PC-9 (cell line): ENCODE results near the gene FA2H. TPM values are rescaled to one million over a fixed set of nuclear protein-coding genes. Genes with fewer than 3 reads are reported as not detected.
A peak's percentile ranks its signal among the peaks of the same experiment; 100 is the strongest.

ENCODE experiments used
- BruUV-seq: library from RNA; stranded (reverse); fragments of 400-500 nt; replicated peaks from 2 replicates; lab custom pipeline; 2021; lab: Mats Ljungman, UMichigan
- CTCF ChIA-PET: fragments of 300-600 bp; sonication (Branson Sonifier 250); formaldehyde crosslinking; loops from one replicate; lab custom pipeline; 2022; ENCODE audit warnings: antibody characterized with exemption; lab: Charles Lee
- POLR2A ChIA-PET: fragments of 300-600 bp; sonication (Branson Sonifier 250); formaldehyde crosslinking; loops from one replicate; lab custom pipeline; 2022; ENCODE audit warnings: antibody characterized with exemption; ENCODE audit not compliant: unreplicated experiment; lab: Charles Lee
- DNase-seq, 2 experiments: peaks; one replicate each; pipeline versions ENCODE4 v3.0.0 to v3.0.0-alpha.2; 2015 to 2022; ENCODE audit warnings: mixed read lengths in 1 of 2
- H2AFZ ChIP-seq: fragments of 200-600 bp; sonication (generic); 2 replicates; pipeline ENCODE4 v1.8.1; 2017; ENCODE audit warnings: antibody characterized with exemption
- H3F3A ChIP-seq: fragments of 200-600 bp; sonication (generic); 2 replicates; pipeline ENCODE4 v1.8.1; 2017; ENCODE audit warnings: antibody characterized with exemption, mild to moderate bottlenecking, low read depth; ENCODE audit not compliant: insufficient read depth
- H3K27ac ChIP-seq: fragments of 200-600 bp; sonication (generic); 2 replicates; pipeline ENCODE4 v1.6.1; 2016; ENCODE audit warnings: mixed run types
- H3K27me3 ChIP-seq: fragments of 200-600 bp; sonication (generic); 2 replicates; pipeline ENCODE4 v1.6.1; 2016; ENCODE audit warnings: low read depth, mixed run types; ENCODE audit not compliant: insufficient read depth
- H3K36me3 ChIP-seq: fragments of 200-600 bp; sonication (generic); 2 replicates; pipeline ENCODE4 v1.6.1; 2016; ENCODE audit warnings: low read depth, mixed run types
- H3K4me1 ChIP-seq: fragments of 200-600 bp; sonication (generic); replicated peaks from 2 replicates; pipeline ENCODE4 v1.6.1; 2016; ENCODE audit warnings: mixed run types; ENCODE audit not compliant: insufficient read depth
- H3K4me2 ChIP-seq: fragments of 200-600 bp; sonication (generic); 2 replicates; pipeline ENCODE4 v1.6.1; 2017; ENCODE audit warnings: mixed run types
- H3K4me3 ChIP-seq: fragments of 200-600 bp; sonication (generic); 2 replicates; pipeline ENCODE4 v1.6.1; 2016; ENCODE audit warnings: mixed run types
- H3K79me2 ChIP-seq: fragments of 200-600 bp; sonication (generic); 2 replicates; pipeline ENCODE4 v1.6.1; 2017; ENCODE audit warnings: low read depth, mixed run types
- H3K9me2 ChIP-seq: fragments of 200-600 bp; sonication (generic); 2 replicates; pipeline ENCODE4 v1.8.1; 2017; ENCODE audit warnings: mild to moderate bottlenecking; ENCODE audit not compliant: insufficient read depth
- H3K9me3 ChIP-seq: fragments of 200-600 bp; sonication (generic); 2 replicates; pipeline ENCODE4 v1.8.1; 2016; ENCODE audit warnings: low read depth; ENCODE audit not compliant: insufficient read depth
- H4K20me1 ChIP-seq: fragments of 200-600 bp; sonication (generic); 2 replicates; pipeline ENCODE4 v1.8.1; 2017; ENCODE audit not compliant: insufficient read depth
- CTCF ChIP-seq: fragments of 200-600 bp; sonication (generic); conservative IDR thresholded peaks from 2 replicates; pipeline ENCODE4 v1.6.1; 2017; ENCODE audit warnings: mixed run types, antibody characterized with exemption, mild to moderate bottlenecking, moderate library complexity
- EZH2 ChIP-seq: fragments of 200-600 bp; sonication (generic); IDR thresholded peaks from 2 replicates; pipeline ENCODE4 v1.8.0; 2017; ENCODE audit warnings: antibody characterized with exemption, low read depth
- intact Hi-C: fragments of 100-400 bp; cut with micrococcal nuclease; formaldehyde crosslinking; loops from one replicate; pipeline ENCODE4 v1.10.0; 2022; ENCODE audit not compliant: unreplicated experiment
- total RNA-seq: library from RNA; stranded (reverse); gene quantifications from 2 replicates; pipeline ENCODE4 v1.2.3, GENCODE V29; 2021

Gene FA2H
- total RNA-seq, 1 experiment from 2014 or later: 3.5 TPM

- no peaks in the 10 kb centered on the region for H3K9me3 ChIP-seq
- H3K4me3 ChIP-seq: no peak overlapping the region
- no peaks in the 10 kb centered on the region for H3K79me2 ChIP-seq
- TF ChIP-seq EZH2 (no peak), CTCF (no peak)
- H3K27ac ChIP-seq: no peak overlapping the region
- H3K27me3 ChIP-seq: no peaks in the 10 kb centered on the region
- intact Hi-C loops: no loop called here
- H3K36me3 ChIP-seq: no peaks in the 10 kb centered on the region
- no peaks in the 10 kb centered on the region for H3K9me2 ChIP-seq
- ChIA-PET CTCF (no interaction called here), POLR2A (no interaction called here)
- no peaks in the 10 kb centered on the region for H4K20me1 ChIP-seq
- no peak for DNase-seq
- BruUV-seq: no TSS peak
- H2AFZ ChIP-seq: no peak overlapping the region
- H3K4me1 ChIP-seq: no peaks in the 10 kb centered on the region
- H3F3A ChIP-seq: no peaks in the 10 kb centered on the region; the same call in 1 of the 2 replicates
- H3K4me2 ChIP-seq: peak overlapping the region; percentile 40; the same call in 1 of the 2 replicates
Observed at GRCh38 chr16:74760007-74760767, 14.4 kb downstream of the FA2H start.

GRCh38 chr16:74759564-74759963 lies 15.1 kb downstream of the FA2H start:
- Histone ChIP-seq H3K4me3 (no peak overlapping the region), H3K4me2 (no peak overlapping the region), H4K20me1 (no peaks in the 10 kb centered on the region), H3K36me3 (no peaks in the 10 kb centered on the region), H3K9me2 (no peaks in the 10 kb centered on the region), H3K4me1 (no peaks in the 10 kb centered on the region), H2AFZ (no peak overlapping the region), H3K9me3 (no peaks in the 10 kb centered on the region), H3K27ac (no peak overlapping the region), H3K79me2 (no peaks in the 10 kb centered on the region), H3F3A (no peaks in the 10 kb centered on the region; the same call in 1 of the 2 replicates), H3K27me3 (no peaks in the 10 kb centered on the region)
- no TSS peak for BruUV-seq
- TF ChIP-seq EZH2 (no peak), CTCF (no peak)
- DNase-seq: no peak
- ChIA-PET CTCF (no interaction called here), POLR2A (no interaction called here)
- intact Hi-C loops: no loop called here

- H3K79me2 ChIP-seq: no peaks in the 10 kb centered on the region
- ChIA-PET CTCF (no interaction called here), POLR2A (no interaction called here)
Observed at GRCh38 chr16:74758801-74759200, 15.8 kb downstream of the FA2H start.

More at GRCh38 chr16:74758801-74759200, 15.8 kb downstream of the FA2H start:
- H3K4me1 ChIP-seq: no peaks in the 10 kb centered on the region
- BruUV-seq: no TSS peak
- H3K27me3 ChIP-seq: no peaks in the 10 kb centered on the region
- H4K20me1 ChIP-seq: no peaks in the 10 kb centered on the region
- DNase-seq: no peak
- no peaks in the 10 kb centered on the region for H3K9me3 ChIP-seq
- H3K4me2 ChIP-seq: no peak overlapping the region
- no peaks in the 10 kb centered on the region; the same call in 1 of the 2 replicates for H3F3A ChIP-seq
- H3K36me3 ChIP-seq: no peaks in the 10 kb centered on the region
- H3K27ac ChIP-seq: no peak overlapping the region
- H2AFZ ChIP-seq: no peak overlapping the region
- TF ChIP-seq EZH2: no peak
- no peak for TF ChIP-seq CTCF
- H3K4me3 ChIP-seq: no peak overlapping the region
- H3K9me2 ChIP-seq: no peaks in the 10 kb centered on the region
- intact Hi-C loops: no loop called here
